Measurements from ENCODE around the gene SMLR1. TPM values are rescaled to one million over a fixed set of nuclear protein-coding genes. Genes with fewer than 3 reads are reported as not detected.

Gene SMLR1
- not detected for total RNA-seq
- total RNA-seq, result 0 reads per million in 2 donors

DNA sequence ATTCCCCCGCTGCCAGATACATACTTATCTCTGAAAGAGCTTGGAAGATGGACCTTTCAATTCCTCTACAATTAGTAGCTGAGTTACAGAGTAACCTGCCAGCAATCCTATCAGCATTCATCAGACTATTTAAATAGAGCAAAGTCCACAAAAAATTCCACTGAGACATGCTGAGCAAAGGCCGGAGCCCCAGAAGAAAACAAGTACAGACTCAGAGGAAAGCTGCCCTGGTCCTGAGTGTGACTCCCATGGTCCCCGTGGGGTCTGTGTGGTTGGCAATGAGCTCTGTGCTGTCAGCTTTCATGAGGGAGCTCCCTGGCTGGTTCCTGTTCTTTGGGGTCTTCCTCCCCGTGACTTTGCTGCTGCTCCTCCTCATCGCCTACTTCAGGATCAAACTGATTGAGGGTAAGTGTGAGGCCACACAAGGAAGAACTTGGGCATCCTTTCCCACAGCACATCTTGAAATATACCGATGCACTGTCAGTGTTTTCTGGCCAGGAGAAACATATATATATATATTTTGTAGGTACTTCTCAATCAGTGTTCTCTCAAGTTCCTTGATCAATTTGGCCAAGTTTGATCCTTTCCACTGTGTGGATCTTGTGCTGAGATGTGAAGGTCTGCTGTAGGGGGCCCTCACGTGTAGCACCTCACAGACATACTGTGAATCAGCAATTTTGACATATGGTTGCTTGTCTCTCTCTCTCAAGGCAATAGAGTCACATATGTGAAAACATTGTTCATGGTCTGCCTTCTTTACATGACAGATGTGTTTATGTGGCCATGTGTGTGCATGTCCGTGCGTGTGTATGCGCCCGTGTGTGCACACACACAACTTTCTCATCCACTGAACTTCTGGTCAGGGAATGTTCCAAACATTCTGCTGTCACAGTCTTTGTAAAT lies at the start of gene SMLR1:
Gene SMLR1, plus strand, starts transcription at position 160 of the 903 bp plus-strand sequence. Its CDS starts 8 bp downstream, at position 168.
- peaks cover 7% of the 10 kb centered on the region for H3K27me3 Mint-ChIP-seq
- H3K36me3 Mint-ChIP-seq (ENCODE audit: low read depth), result no peaks in the 10 kb centered on the region
- no peaks in the 10 kb centered on the region for H3K9me3 ChIP-seq (ENCODE audit: control insufficient read depth, low read length, poor library complexity, severe bottlenecking)
- H3K4me3 Mint-ChIP-seq, result no peak within 1 kb of the TSS
- H3K4me1 Mint-ChIP-seq, result peaks cover 2% of the 10 kb centered on the region
- no peak within 1 kb of the TSS for H3K27ac Mint-ChIP-seq
- DNase-seq (no peak), ATAC-seq (no peak)

DNA sequence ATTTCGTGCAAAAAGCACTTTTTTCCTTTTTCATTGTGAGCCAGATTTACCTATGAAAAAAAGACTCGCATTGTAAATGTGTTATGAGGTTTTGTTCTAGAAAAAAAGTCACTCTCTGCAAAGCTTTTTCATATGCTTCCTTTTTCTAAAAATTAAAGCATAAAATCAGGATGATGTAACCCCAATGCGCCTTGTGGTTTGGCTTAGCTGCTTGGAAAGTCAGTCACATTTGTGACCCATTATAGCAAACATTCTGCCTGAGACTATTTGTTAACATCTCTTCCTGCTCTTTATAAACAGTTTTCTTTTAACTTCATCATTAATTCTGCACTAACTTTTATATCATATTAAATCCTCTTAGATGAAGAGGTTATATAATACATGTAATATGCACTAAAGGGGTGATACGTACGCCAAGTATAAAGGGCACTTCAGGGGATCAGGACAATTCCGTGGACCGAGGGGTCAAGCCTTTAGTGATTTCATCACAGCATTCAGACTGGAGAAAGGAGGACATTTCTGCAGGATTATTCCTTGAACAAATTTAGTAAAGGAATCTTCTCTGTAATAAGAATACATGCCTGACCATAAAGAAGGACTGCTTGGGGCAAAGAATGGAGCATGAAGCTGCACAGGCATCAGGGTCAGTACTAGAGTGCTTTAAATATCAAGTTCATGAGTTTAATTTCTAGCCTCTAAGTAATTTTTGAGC lies 48.1 kb upstream of the SMLR1 start:
- no peak overlapping the region for H3K27ac Mint-ChIP-seq
- no peaks in the 10 kb centered on the region for H3K36me3 Mint-ChIP-seq (ENCODE audit: low read depth)
- H3K9me3 ChIP-seq (ENCODE audit: control insufficient read depth, low read length, poor library complexity, severe bottlenecking), result no peaks in the 10 kb centered on the region
- H3K27me3 Mint-ChIP-seq, result peaks cover 9% of the 10 kb centered on the region
- no peak overlapping the region for H3K4me3 Mint-ChIP-seq
- peaks cover 18% of the 10 kb centered on the region for H3K4me1 Mint-ChIP-seq
- ATAC-seq (no peak), DNase-seq (no peak)

GRCh38 chr6:130779658-130780033 lies 47.6 kb upstream of the SMLR1 start:
- no peaks in the 10 kb centered on the region for H3K9me3 ChIP-seq (ENCODE audit: control insufficient read depth, low read length, poor library complexity, severe bottlenecking)
- Mint-ChIP-seq H3K4me3 (no peak overlapping the region), H3K27ac (no peak overlapping the region), H3K36me3 (ENCODE audit: low read depth) (no peaks in the 10 kb centered on the region), H3K27me3 (peaks cover 9% of the 10 kb centered on the region), H3K4me1 (peaks cover 18% of the 10 kb centered on the region)
- no peak for DNase-seq
- no peak for ATAC-seq

GRCh38 chr6:130780122-130780521 lies 47.1 kb upstream of the SMLR1 start:
- DNase-seq (no peak), ATAC-seq (no peak)
- Mint-ChIP-seq H3K27me3 (peaks cover 9% of the 10 kb centered on the region), H3K4me3 (no peak overlapping the region), H3K4me1 (peaks cover 18% of the 10 kb centered on the region), H3K36me3 (ENCODE audit: low read depth) (no peaks in the 10 kb centered on the region), H3K27ac (no peak overlapping the region)
- H3K9me3 ChIP-seq (ENCODE audit: control insufficient read depth, low read length, poor library complexity, severe bottlenecking), result no peaks in the 10 kb centered on the region

DNA sequence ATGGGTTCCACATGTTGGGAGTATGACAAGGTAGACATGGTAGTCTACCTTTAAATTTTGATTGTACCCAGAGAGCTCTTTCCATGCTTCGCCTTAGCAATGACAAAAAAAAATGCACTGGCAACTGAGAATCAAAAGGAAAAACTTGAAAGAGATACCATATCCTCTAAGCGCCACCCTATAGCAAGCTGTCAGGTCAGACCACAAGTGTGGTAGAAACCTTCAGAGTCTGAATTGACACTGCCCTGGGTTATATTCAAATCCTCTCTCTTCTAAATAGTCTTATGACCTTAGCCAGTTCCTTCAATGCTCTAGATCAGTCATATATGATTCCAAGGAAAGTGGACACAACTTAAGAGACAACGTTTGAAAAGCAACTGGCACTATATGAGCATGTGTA lies 45.6 kb upstream of the SMLR1 start:
- no peak overlapping the region for H3K4me3 Mint-ChIP-seq

GRCh38 chr6:130783416-130784107 lies 43.6 kb upstream of the SMLR1 start:
- peaks cover 8% of the 10 kb centered on the region for H3K4me1 Mint-ChIP-seq
- ATAC-seq (no peak), DNase-seq (no peak)
- peaks cover 9% of the 10 kb centered on the region for H3K27me3 Mint-ChIP-seq
- no peak overlapping the region for H3K27ac Mint-ChIP-seq
- H3K36me3 Mint-ChIP-seq (ENCODE audit: low read depth), result no peaks in the 10 kb centered on the region
- no peak overlapping the region for H3K4me3 Mint-ChIP-seq
- H3K9me3 ChIP-seq (ENCODE audit: control insufficient read depth, low read length, poor library complexity, severe bottlenecking), result no peaks in the 10 kb centered on the region

More for the DNA sequence above, 45.6 kb upstream of the SMLR1 start:
- H3K9me3 ChIP-seq (ENCODE audit: control insufficient read depth, low read length, poor library complexity, severe bottlenecking), result no peaks in the 10 kb centered on the region
- DNase-seq, result no peak
- Mint-ChIP-seq H3K36me3 (ENCODE audit: low read depth) (no peaks in the 10 kb centered on the region), H3K4me1 (peaks cover 12% of the 10 kb centered on the region), H3K27me3 (peaks cover 9% of the 10 kb centered on the region), H3K27ac (no peak overlapping the region)
- peak; percentile 67 for ATAC-seq

DNA sequence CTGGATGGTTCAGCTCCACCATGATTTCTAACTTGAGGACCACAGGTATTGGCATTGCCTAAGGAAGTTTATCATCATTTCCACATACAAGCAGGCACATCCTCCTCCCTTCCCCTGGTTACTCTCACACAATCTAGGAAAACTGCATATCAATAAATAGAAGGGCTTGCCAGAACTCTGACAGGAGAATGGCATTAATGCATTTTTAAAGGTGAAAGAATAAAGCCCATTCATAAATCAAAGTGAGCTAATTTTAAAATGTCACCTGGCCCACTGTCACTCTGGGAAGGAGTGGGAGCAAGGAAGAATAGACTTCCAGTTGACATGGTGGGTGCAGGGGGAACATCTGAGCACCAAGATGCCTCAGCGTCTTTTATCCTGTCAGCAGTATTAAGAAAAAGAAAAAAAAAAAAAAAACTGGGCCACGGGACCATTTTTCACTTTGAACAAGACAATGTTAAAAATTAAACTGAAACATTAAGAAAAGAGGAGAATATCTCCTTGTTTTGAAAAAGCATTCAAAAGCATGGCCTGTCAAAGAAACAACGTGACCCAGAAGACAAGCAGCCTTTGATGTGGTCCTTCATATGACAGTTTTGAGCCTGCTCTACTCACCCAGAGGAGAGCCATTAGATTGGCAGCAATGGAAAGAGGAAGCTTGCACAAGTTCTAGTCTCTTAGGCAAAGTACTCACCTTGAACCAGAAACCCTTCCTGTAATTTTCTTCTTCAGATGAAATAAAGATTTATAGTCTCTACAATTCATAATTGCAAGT lies 39.3 kb upstream of the SMLR1 start:
- no peaks in the 10 kb centered on the region for H3K9me3 ChIP-seq (ENCODE audit: control insufficient read depth, low read length, poor library complexity, severe bottlenecking)
- DNase-seq (no peak), ATAC-seq (no peak)
- peaks cover 3% of the 10 kb centered on the region for H3K4me1 Mint-ChIP-seq
- H3K27ac Mint-ChIP-seq, result no peak overlapping the region
- H3K27me3 Mint-ChIP-seq, result peaks cover 5% of the 10 kb centered on the region
- H3K36me3 Mint-ChIP-seq (ENCODE audit: low read depth), result peaks cover 3% of the 10 kb centered on the region
- no peak overlapping the region for H3K4me3 Mint-ChIP-seq

DNA sequence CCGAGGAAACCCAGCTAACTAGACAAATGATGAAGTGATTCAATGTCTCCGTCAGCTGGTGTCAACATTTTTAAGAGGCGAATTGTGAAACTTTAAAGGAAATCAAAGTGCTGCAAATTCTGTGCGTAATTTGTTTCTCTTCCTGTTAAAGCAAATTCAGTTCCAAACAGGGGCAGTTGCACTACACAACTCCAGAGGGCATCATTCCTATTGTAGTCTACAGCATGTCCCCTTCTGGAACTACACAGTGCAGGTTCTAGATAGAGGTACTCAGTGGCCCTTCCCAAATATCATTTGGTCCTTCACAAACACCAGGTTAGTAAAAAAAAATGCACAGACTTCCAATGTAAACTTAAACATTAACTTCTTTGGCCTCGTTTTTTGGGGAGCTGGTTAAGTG lies 38.3 kb upstream of the SMLR1 start:
- peaks cover 3% of the 10 kb centered on the region for H3K36me3 Mint-ChIP-seq (ENCODE audit: low read depth)
- no peaks in the 10 kb centered on the region for H3K9me3 ChIP-seq (ENCODE audit: control insufficient read depth, low read length, poor library complexity, severe bottlenecking)
- no peak for DNase-seq
- no peak for ATAC-seq
- peaks cover 5% of the 10 kb centered on the region for H3K27me3 Mint-ChIP-seq
- no peak overlapping the region for H3K27ac Mint-ChIP-seq
- H3K4me3 Mint-ChIP-seq, result no peak overlapping the region
- H3K4me1 Mint-ChIP-seq, result peaks cover 3% of the 10 kb centered on the region

- H3K4me1 Mint-ChIP-seq, result no peaks in the 10 kb centered on the region
- no peak overlapping the region for H3K4me3 Mint-ChIP-seq
- H3K36me3 Mint-ChIP-seq (ENCODE audit: low read depth), result peaks cover 3% of the 10 kb centered on the region
- DNase-seq (no peak), ATAC-seq (no peak)
- no peaks in the 10 kb centered on the region for H3K27me3 Mint-ChIP-seq
- H3K9me3 ChIP-seq (ENCODE audit: control insufficient read depth, low read length, poor library complexity, severe bottlenecking), result no peaks in the 10 kb centered on the region
- H3K27ac Mint-ChIP-seq, result no peak overlapping the region
Observed at GRCh38 chr6:130794010-130794697, 33.1 kb upstream of the SMLR1 start.

- Mint-ChIP-seq H3K4me3 (no peak overlapping the region), H3K27me3 (no peaks in the 10 kb centered on the region), H3K27ac (no peak overlapping the region), H3K36me3 (ENCODE audit: low read depth) (peaks cover 2% of the 10 kb centered on the region), H3K4me1 (no peaks in the 10 kb centered on the region)
- H3K9me3 ChIP-seq (ENCODE audit: control insufficient read depth, low read length, poor library complexity, severe bottlenecking), result no peaks in the 10 kb centered on the region
- DNase-seq, result no peak
- ATAC-seq, result no peak
Observed at GRCh38 chr6:130794738-130795137, 32.5 kb upstream of the SMLR1 start.

- Mint-ChIP-seq H3K27ac (no peak overlapping the region), H3K36me3 (ENCODE audit: low read depth) (no peaks in the 10 kb centered on the region), H3K4me1 (no peaks in the 10 kb centered on the region), H3K27me3 (no peaks in the 10 kb centered on the region), H3K4me3 (no peak overlapping the region)
- no peaks in the 10 kb centered on the region for H3K9me3 ChIP-seq (ENCODE audit: control insufficient read depth, low read length, poor library complexity, severe bottlenecking)
- DNase-seq, result no peak
- no peak for ATAC-seq
Observed at GRCh38 chr6:130796313-130796905, 30.8 kb upstream of the SMLR1 start.

GRCh38 chr6:130797061-130797460 lies 30.1 kb upstream of the SMLR1 start:
- Mint-ChIP-seq H3K27me3 (no peaks in the 10 kb centered on the region), H3K4me1 (no peaks in the 10 kb centered on the region), H3K36me3 (ENCODE audit: low read depth) (no peaks in the 10 kb centered on the region), H3K27ac (no peak overlapping the region), H3K4me3 (no peak overlapping the region)
- ATAC-seq (no peak), DNase-seq (no peak)
- no peaks in the 10 kb centered on the region for H3K9me3 ChIP-seq (ENCODE audit: control insufficient read depth, low read length, poor library complexity, severe bottlenecking)
